Kidney epithelial cell (primary cell): Measurements from ENCODE around the gene SLC51B. TPM values are rescaled to one million over a fixed set of nuclear protein-coding genes. Genes with fewer than 3 reads are reported as not detected.

Experiments used
- DNase-seq: peaks from one replicate; pipeline ENCODE4 v3.0.0-alpha.2; 2010; ENCODE audit warnings: low read depth
- H3K27me3 ChIP-seq: 2 replicates; pipeline ENCODE4 v1.6.0; 2011; ENCODE audit warnings: low read length; ENCODE audit not compliant: control insufficient read depth, insufficient read depth
- H3K36me3 ChIP-seq: 2 replicates; pipeline ENCODE4 v1.5.1; 2011; ENCODE audit warnings: low read length; ENCODE audit not compliant: control insufficient read depth, insufficient read depth
- H3K4me3 ChIP-seq: 2 replicates; pipeline ENCODE4 v1.5.1; 2011; ENCODE audit warnings: low read depth, mild to moderate bottlenecking, control low read depth, low read length
- total RNA-seq: library from RNA; depleted of rRNA; stranded (reverse); fragments of >200 nt; gene quantifications from 2 replicates; pipeline ENCODE4 v1.2.3, GENCODE V29; 2015
- TF ChIP-seq, protein P1 (sequence below): IDR thresholded peaks from 2 replicates; pipeline ENCODE4 v1.5.1; 2011; ENCODE audit warnings: mild to moderate bottlenecking, moderate library complexity, low read length, control low read depth, inconsistent platforms; ENCODE audit not compliant: insufficient read depth, poor library complexity, severe bottlenecking

Gene SLC51B
- total RNA-seq, 1 donor from 2014 or later, result not detected

DNA sequence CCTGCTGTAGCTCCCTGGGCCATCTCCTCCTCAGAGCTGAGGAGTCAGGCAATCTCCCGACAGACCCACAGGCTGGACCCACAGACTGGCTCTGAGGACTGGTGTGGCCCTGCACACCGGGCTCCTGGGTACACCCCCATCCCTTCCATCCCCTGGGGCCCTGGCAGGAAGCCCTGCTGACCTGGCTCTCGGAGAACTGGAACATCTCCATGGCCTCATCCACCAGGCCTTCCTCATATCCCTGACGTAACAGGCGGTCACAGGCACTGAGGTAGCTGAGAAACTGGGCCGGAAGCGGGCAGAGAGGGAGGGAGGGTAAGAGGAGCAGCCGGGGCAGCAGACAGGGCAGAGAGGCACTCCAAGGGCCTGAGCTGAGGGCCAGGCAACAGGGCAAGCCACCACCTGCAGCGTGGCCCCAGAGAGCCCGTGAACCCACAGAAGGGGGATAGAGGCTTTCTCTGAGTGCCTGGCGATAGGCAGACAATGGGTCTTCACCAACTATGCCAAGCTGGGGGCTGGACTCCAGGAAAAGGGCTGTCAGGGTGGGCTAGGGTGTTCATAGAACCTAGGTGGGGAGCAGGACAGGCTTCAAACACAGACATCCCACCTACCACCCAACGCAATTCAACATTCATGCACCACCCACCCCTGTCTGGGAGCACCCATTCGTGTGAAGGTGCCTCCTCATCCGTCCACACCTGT, 49.3 kb downstream of the SLC51B start:
- Histone ChIP-seq H3K27me3 (no peaks in the 10 kb centered on the region), H3K36me3 (peaks cover 3% of the 10 kb centered on the region), H3K4me3 (no peak overlapping the region)
- DNase-seq, result no peak
- TF ChIP-seq, protein P1, sequence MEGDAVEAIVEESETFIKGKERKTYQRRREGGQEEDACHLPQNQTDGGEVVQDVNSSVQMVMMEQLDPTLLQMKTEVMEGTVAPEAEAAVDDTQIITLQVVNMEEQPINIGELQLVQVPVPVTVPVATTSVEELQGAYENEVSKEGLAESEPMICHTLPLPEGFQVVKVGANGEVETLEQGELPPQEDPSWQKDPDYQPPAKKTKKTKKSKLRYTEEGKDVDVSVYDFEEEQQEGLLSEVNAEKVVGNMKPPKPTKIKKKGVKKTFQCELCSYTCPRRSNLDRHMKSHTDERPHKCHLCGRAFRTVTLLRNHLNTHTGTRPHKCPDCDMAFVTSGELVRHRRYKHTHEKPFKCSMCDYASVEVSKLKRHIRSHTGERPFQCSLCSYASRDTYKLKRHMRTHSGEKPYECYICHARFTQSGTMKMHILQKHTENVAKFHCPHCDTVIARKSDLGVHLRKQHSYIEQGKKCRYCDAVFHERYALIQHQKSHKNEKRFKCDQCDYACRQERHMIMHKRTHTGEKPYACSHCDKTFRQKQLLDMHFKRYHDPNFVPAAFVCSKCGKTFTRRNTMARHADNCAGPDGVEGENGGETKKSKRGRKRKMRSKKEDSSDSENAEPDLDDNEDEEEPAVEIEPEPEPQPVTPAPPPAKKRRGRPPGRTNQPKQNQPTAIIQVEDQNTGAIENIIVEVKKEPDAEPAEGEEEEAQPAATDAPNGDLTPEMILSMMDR, result no peak

DNA sequence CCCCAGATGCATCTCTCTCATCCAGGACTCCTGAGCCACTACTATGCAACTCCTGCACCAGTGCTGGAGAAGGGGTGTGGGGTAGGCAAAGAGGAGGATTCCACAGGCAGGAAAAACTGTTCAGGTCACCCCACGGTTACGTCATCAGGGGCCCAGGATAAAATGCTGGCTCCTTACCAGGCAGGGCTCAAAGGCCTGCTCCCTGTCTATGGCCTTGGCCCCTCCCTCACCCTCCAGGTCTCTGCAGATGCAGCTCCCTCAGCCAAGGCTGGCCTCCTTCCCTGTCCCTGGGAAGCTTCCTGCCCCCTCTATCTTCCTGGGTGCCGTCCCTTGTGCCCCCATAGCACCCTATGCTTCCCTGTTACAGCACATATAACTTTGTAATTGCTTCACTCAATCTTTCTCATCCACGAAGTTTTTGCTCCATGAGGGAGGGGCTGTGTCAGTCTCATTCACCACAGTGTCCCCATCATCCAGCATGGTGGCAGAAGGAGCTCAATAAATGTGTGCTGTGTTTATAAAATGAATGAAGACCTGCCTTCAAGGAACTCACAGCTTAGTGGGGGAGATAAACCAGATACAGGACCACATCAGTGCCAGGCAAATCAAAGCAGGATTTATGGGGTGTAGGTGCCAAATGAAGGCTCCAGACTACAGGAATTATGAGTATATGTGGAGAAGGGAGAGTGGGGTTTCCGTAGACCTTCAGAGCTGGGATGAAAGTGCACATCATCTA, 50.0 kb downstream of the SLC51B start:
- TF ChIP-seq, protein P1, result no peak
- Histone ChIP-seq H3K4me3 (no peak overlapping the region), H3K27me3 (no peaks in the 10 kb centered on the region), H3K36me3 (peaks cover 4% of the 10 kb centered on the region)
- no peak for DNase-seq

DNA sequence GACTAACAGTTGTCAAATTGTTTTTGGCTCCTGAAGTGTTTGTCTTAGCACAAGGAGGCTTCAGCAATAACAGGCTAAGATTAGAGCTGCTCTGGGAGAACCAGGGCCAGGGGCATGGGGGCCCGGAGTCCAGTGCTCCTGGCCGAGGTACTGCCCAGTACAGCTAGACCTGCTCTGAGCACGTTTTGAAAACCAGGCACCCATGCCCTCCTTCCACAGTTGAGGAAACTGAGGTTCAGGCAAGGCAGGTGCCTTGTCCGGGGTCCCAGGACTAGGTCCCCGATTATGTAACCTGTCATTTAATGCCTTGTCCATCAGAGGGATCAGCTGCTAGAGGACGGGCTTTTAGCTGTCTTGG, 50.5 kb downstream of the SLC51B start:
- Histone ChIP-seq H3K4me3 (no peak overlapping the region), H3K36me3 (peaks cover 4% of the 10 kb centered on the region), H3K27me3 (no peaks in the 10 kb centered on the region)
- no peak for DNase-seq
- TF ChIP-seq, protein P1, result no peak

DNA sequence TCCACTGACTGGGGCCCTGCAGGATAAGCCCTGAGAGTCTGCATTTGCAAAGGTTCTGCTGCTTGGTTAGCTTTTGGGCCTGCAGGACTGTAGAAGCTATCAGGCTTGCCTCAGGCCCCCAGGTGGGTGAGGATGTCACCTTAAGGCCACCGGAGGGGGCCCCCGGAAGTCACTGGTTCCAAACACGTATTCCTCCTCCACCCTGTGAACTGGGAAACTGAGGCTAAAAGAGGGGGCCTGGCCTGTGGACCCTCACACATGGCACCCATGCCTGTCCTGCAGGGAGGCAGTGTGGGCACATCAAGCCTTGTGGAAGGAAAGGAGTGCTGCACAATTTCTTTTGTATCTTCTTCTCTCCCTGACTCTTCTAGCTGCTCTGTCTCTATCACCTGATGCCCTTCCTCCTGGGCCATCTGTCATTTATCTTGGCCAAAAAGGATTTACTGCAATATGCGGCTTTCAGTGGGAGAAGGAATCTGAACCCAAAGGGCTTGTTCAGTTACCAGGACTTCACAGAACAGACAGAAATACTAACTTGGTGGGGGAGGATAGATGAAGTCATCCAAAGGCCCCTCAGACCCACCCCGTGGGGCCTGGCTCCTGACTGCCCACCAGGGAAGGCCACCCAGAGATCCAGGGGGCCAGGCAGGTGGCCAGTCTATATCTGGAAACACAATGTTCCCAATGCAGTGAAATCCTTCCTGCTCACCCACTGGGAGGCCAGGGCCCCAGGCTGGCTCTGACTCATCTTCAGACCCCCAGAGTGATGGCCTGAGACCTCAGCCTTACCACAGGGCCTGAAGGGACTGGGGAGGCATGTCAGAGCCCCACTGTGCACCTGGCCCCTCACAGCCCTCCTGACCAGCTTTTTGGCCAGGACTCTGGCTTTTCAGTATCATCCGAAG, 51.5 kb downstream of the SLC51B start:
- TF ChIP-seq, protein P1, result no peak
- H3K27me3 ChIP-seq, result no peaks in the 10 kb centered on the region
- H3K36me3 ChIP-seq, result peaks cover 4% of the 10 kb centered on the region
- no peak overlapping the region for H3K4me3 ChIP-seq
- DNase-seq, result no peak

DNA sequence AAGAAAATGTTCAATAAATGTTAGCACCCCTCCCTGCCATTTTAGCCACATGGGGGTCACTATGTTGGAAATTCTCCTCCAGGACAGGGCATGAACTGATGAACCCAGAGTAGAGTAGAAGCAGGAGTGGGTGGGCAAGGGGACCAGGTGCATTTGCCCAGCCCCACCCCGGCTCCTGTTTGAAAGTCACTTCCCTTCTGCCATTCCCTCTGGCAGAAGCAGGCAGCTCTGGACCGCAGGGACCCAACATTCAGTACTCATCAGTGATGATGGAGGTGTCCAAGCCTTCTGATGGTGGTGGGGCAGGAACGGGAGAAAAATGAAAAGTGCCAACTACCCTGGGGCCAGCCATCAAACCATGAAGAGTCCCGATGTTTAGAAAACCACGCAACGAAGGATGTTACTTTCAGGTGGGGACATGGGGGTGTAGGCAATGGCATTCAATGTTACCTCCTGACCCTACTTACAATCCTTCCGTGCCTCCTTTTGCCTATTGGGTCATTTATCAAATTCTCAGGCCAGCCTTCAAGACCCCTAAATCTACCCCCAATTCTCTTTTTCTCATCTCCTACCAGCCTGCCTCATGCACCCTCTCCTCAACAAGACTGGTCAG, 52.6 kb downstream of the SLC51B start:
- Histone ChIP-seq H3K36me3 (peaks cover 4% of the 10 kb centered on the region), H3K27me3 (no peaks in the 10 kb centered on the region), H3K4me3 (no peak overlapping the region)
- TF ChIP-seq, protein P1, result no peak
- DNase-seq, result no peak
